ENCODE results near the gene PGRMC1.

Gene PGRMC1

GRCh38 chrX:119235872-119236622 is at the start of gene PGRMC1:
PGRMC1 (plus strand) TSS chrX:119236285; CDS start chrX:119236364, 79 bp downstream.
- Mint-ChIP-seq H3K36me3 (ENCODE audit: low read depth) (peaks cover 19% of the 10 kb centered on the region), H3K4me1 (peaks cover 32% of the 10 kb centered on the region), H3K9me3 (no peaks in the 10 kb centered on the region), H3K4me3 (peak within 1 kb of the TSS; percentile 90 to 96 (median 94)), H3K27me3 (ENCODE audit: low read depth) (no peaks in the 10 kb centered on the region), H3K27ac (peak within 1 kb of the TSS; percentile 91 to 98 (median 97))
- TF ChIP-seq CTCF (IDR thresholded peaks at IDR 0.05; ENCODE audit: unreplicated experiment in 3 of 3), result no peak

- Mint-ChIP-seq H3K27me3 (ENCODE audit: low read depth) (no peaks in the 10 kb centered on the region), H3K9me3 (peaks cover 10% of the 10 kb centered on the region), H3K36me3 (ENCODE audit: low read depth) (no peaks in the 10 kb centered on the region)
These were observed 49.3 kb upstream of the PGRMC1 start for GRCh38 chrX:119186763-119187162.

GRCh38 chrX:119187298-119187697 is 48.8 kb upstream of the PGRMC1 start:
- Mint-ChIP-seq H3K36me3 (ENCODE audit: low read depth) (no peaks in the 10 kb centered on the region), H3K27me3 (ENCODE audit: low read depth) (no peaks in the 10 kb centered on the region), H3K4me1 (peaks cover 36% of the 10 kb centered on the region), H3K27ac (peak overlapping the region; percentile 91 to 96 (median 91)), H3K9me3 (peaks cover 10% of the 10 kb centered on the region), H3K4me3 (no peak overlapping the region)
- TF ChIP-seq CTCF (IDR thresholded peaks at IDR 0.05; ENCODE audit: unreplicated experiment in 3 of 3), result no peak

More at GRCh38 chrX:119186763-119187162, 49.3 kb upstream of the PGRMC1 start:
- peak overlapping the region in 1 of 3 experiments; percentile 7 for H3K4me3 Mint-ChIP-seq
- peaks cover 36% of the 10 kb centered on the region for H3K4me1 Mint-ChIP-seq
- peak overlapping the region; percentile 91 to 96 (median 91) for H3K27ac Mint-ChIP-seq
- TF ChIP-seq CTCF (IDR thresholded peaks at IDR 0.05; ENCODE audit: unreplicated experiment in 3 of 3), result no peak

GRCh38 chrX:119189115-119189514 is 47.0 kb upstream of the PGRMC1 start:
- Mint-ChIP-seq H3K4me1 (peaks cover 36% of the 10 kb centered on the region), H3K9me3 (peaks cover 8% of the 10 kb centered on the region), H3K36me3 (ENCODE audit: low read depth) (no peaks in the 10 kb centered on the region), H3K27ac (peak overlapping the region in 2 of 3 experiments; percentile 83 to 85), H3K27me3 (ENCODE audit: low read depth) (no peaks in the 10 kb centered on the region), H3K4me3 (no peak overlapping the region)
- TF ChIP-seq CTCF (IDR thresholded peaks at IDR 0.05; ENCODE audit: unreplicated experiment in 3 of 3), result no peak

GRCh38 chrX:119189595-119189994 is 46.5 kb upstream of the PGRMC1 start:
- Mint-ChIP-seq H3K9me3 (peaks cover 8% of the 10 kb centered on the region), H3K27me3 (ENCODE audit: low read depth) (no peaks in the 10 kb centered on the region), H3K36me3 (ENCODE audit: low read depth) (no peaks in the 10 kb centered on the region), H3K4me3 (no peak overlapping the region), H3K27ac (peak overlapping the region in 2 of 3 experiments; percentile 83 to 85), H3K4me1 (peaks cover 36% of the 10 kb centered on the region)
- no peak for TF ChIP-seq CTCF (IDR thresholded peaks at IDR 0.05; ENCODE audit: unreplicated experiment in 3 of 3)
